Uterus (tissue), 2 donors: ENCODE data around the gene PNPT1.

Source experiments
- CTCF ChIP-seq, 4 experiments: fragments of 200-600 bp in 2 of 4; fragments of 450-650 bp in 2 of 4; sonication (generic) in 2 of 4; IDR thresholded peaks; one replicate each; pipeline ENCODE4 v1.5.1; 2016 to 2019; ENCODE audit warnings: antibody characterized with exemption in 4 of 4, mild to moderate bottlenecking in 2 of 4, moderate library complexity in 1 of 4
- POLR2A ChIP-seq, 2 donors: fragments of 450-650 bp; IDR thresholded peaks; one replicate each; pipeline ENCODE4 v1.6.1; 2016; ENCODE audit warnings: antibody characterized with exemption in 2 of 2, mild to moderate bottlenecking in 1 of 2, moderate library complexity in 1 of 2

GRCh38 chr2:55618025-55618274, 75.7 kb downstream of the PNPT1 start:
- TF ChIP-seq CTCF (IDR thresholded peaks at IDR 0.05): no peak
- no peak for TF ChIP-seq POLR2A (IDR thresholded peaks at IDR 0.05)
